ENCODE measurements around the gene MGAT5B. TPM values are rescaled to one million over a fixed set of nuclear protein-coding genes. Genes with fewer than 3 reads are reported as not detected.

The MGAT5B gene
- total and polyA plus RNA-seq, 4 donors, result 0.02 to 0.25 TPM; not detected in 2

DNA sequence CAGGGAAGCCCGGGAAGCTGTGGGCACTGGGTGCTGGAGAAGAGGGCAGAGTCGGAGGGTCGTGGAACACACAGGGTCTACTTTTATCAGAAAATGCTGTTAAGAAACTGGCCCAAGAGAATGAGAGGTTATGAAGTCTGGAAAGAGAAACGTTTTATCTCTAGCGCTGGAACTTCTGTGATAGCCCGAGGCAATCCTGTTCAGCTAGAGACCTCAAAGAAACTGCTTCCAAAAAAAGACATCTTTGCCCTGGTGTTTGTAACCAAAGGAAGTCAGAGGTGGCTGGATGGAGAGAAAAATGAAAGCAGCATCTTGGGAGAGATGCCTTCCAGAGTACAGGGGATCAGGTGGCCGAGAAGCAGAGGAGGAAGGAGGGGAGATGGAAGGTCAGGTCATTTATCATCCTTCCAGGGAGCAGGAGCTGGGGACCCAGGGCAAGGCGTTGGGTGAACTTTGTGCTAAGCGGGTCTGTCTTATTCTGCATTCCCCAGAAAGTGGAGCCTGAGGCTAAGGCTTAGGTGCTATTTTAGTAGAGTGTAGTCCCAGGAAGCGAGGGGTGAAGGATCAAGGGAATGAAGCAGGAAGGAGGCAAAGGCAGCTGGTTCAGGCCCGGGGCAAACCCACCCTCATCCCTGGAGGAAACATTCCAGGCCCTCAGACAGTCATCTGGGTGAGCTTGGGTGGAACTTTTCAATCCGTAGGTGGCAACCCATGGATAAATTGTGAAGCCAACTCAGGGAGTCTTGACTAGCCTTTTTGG lies 66.5 kb downstream of the MGAT5B start (continued):
- TF ChIP-seq, protein P1, sequence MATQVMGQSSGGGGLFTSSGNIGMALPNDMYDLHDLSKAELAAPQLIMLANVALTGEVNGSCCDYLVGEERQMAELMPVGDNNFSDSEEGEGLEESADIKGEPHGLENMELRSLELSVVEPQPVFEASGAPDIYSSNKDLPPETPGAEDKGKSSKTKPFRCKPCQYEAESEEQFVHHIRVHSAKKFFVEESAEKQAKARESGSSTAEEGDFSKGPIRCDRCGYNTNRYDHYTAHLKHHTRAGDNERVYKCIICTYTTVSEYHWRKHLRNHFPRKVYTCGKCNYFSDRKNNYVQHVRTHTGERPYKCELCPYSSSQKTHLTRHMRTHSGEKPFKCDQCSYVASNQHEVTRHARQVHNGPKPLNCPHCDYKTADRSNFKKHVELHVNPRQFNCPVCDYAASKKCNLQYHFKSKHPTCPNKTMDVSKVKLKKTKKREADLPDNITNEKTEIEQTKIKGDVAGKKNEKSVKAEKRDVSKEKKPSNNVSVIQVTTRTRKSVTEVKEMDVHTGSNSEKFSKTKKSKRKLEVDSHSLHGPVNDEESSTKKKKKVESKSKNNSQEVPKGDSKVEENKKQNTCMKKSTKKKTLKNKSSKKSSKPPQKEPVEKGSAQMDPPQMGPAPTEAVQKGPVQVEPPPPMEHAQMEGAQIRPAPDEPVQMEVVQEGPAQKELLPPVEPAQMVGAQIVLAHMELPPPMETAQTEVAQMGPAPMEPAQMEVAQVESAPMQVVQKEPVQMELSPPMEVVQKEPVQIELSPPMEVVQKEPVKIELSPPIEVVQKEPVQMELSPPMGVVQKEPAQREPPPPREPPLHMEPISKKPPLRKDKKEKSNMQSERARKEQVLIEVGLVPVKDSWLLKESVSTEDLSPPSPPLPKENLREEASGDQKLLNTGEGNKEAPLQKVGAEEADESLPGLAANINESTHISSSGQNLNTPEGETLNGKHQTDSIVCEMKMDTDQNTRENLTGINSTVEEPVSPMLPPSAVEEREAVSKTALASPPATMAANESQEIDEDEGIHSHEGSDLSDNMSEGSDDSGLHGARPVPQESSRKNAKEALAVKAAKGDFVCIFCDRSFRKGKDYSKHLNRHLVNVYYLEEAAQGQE (IDR thresholded peaks at IDR 0.05), result no peak

DNA sequence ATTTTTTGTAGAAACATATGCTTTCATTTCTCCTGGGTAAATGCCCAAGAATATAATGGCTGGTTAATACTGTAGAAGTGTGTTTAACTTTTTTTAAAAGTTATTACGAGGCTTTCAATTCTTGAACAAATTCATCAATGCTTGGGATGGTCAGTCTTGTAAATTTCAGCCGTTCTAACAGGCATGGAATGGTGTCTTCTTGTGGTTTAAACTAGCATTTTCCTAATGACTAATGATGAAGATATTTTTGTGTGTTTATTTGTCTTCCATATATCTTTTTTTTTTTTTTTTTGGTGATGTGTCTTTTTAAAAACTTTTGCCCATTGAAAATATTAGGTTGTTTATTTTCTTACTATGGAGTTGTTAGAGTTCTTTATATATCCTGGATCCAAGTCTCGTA lies 67.1 kb downstream of the MGAT5B start:
- Histone ChIP-seq H3K4me3 (ENCODE audit: low read depth in 1 of 3, low read length in 3 of 3) (no peak overlapping the region), H3K4me1 (ENCODE audit: control insufficient read depth in 4 of 4, insufficient read depth in 4 of 4, low read length in 3 of 4) (no peaks in the 10 kb centered on the region), H3K9ac (ENCODE audit: low read depth in 1 of 2, low read length in 2 of 2) (no peak overlapping the region), H3K36me3 (ENCODE audit: control insufficient read depth in 4 of 4, insufficient read depth in 3 of 4, low read depth in 1 of 4, low read length in 3 of 4) (no peaks in the 10 kb centered on the region), H3K9me3 (ENCODE audit: control insufficient read depth in 4 of 4, low read length in 3 of 4) (no peaks in the 10 kb centered on the region), H3K27me3 (ENCODE audit: control insufficient read depth in 4 of 4, insufficient read depth in 4 of 4, low read length in 3 of 4) (peaks cover 0 to 2% (median 0%) of the 10 kb centered on the region in 4 donors), H3K27ac (ENCODE audit: low read depth in 1 of 2, low read length in 2 of 2) (no peak overlapping the region)
- no peak for DNase-seq (ENCODE audit: low spot score)
- TF ChIP-seq, protein P2, sequence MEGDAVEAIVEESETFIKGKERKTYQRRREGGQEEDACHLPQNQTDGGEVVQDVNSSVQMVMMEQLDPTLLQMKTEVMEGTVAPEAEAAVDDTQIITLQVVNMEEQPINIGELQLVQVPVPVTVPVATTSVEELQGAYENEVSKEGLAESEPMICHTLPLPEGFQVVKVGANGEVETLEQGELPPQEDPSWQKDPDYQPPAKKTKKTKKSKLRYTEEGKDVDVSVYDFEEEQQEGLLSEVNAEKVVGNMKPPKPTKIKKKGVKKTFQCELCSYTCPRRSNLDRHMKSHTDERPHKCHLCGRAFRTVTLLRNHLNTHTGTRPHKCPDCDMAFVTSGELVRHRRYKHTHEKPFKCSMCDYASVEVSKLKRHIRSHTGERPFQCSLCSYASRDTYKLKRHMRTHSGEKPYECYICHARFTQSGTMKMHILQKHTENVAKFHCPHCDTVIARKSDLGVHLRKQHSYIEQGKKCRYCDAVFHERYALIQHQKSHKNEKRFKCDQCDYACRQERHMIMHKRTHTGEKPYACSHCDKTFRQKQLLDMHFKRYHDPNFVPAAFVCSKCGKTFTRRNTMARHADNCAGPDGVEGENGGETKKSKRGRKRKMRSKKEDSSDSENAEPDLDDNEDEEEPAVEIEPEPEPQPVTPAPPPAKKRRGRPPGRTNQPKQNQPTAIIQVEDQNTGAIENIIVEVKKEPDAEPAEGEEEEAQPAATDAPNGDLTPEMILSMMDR (IDR thresholded peaks at IDR 0.05; ENCODE audit: low read depth, low read length, missing input control), result no peak
- TF ChIP-seq RAD21 (IDR thresholded peaks at IDR 0.05) (no peak), EGR1 (IDR thresholded peaks at IDR 0.05; ENCODE audit: low read depth in 2 of 2) (no peak), JUND (IDR thresholded peaks at IDR 0.05) (no peak), NR2F2 (IDR thresholded peaks at IDR 0.05) (no peak), FOXA1 (IDR thresholded peaks at IDR 0.05) (no peak), YY1 (IDR thresholded peaks at IDR 0.05) (no peak), HNF4A (conservative IDR thresholded peaks at IDR 0.05) (no peak), TAF1 (conservative IDR thresholded peaks at IDR 0.05) (no peak), SP1 (IDR thresholded peaks at IDR 0.05) (no peak), RXRA (IDR thresholded peaks at IDR 0.05) (no peak), FOXA2 (IDR thresholded peaks at IDR 0.05) (no peak), GABPA (IDR thresholded peaks at IDR 0.05 in 1 of 2, conservative IDR thresholded peaks at IDR 0.05 in 1 of 2) (no peak), HNF4G (IDR thresholded peaks at IDR 0.05) (no peak)
- TF ChIP-seq, protein P1 (IDR thresholded peaks at IDR 0.05), result no peak
- TF ChIP-seq, protein P3, sequence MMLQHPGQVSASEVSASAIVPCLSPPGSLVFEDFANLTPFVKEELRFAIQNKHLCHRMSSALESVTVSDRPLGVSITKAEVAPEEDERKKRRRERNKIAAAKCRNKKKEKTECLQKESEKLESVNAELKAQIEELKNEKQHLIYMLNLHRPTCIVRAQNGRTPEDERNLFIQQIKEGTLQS (IDR thresholded peaks at IDR 0.05), result no peak
- TF ChIP-seq, protein P4, sequence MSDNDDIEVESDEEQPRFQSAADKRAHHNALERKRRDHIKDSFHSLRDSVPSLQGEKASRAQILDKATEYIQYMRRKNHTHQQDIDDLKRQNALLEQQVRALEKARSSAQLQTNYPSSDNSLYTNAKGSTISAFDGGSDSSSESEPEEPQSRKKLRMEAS (IDR thresholded peaks at IDR 0.05), result no peak
- TF ChIP-seq, protein P5, sequence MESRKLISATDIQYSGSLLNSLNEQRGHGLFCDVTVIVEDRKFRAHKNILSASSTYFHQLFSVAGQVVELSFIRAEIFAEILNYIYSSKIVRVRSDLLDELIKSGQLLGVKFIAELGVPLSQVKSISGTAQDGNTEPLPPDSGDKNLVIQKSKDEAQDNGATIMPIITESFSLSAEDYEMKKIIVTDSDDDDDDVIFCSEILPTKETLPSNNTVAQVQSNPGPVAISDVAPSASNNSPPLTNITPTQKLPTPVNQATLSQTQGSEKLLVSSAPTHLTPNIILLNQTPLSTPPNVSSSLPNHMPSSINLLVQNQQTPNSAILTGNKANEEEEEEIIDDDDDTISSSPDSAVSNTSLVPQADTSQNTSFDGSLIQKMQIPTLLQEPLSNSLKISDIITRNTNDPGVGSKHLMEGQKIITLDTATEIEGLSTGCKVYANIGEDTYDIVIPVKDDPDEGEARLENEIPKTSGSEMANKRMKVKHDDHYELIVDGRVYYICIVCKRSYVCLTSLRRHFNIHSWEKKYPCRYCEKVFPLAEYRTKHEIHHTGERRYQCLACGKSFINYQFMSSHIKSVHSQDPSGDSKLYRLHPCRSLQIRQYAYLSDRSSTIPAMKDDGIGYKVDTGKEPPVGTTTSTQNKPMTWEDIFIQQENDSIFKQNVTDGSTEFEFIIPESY (IDR thresholded peaks at IDR 0.05), result no peak
- 74% methylated on average over 3 of the region's 3 CpGs for WGBS
